Fibroblast of lung (primary cell): ENCODE data around the gene BMP6.

ENCODE experiments used
- CTCF ChIP-seq, 2 donors: IDR thresholded peaks in 1 of 2; conservative IDR thresholded peaks in 1 of 2; 1 replicate in 1 of 2; 2 replicates in 1 of 2; pipeline ENCODE4 v1.5.1; 2011 to 2012; ENCODE audit warnings: low read length in 2 of 2, control low read depth in 1 of 2, inconsistent platforms in 1 of 2, low read depth in 1 of 2, mild to moderate bottlenecking in 1 of 2
- EZH2 ChIP-seq: IDR thresholded peaks from 2 replicates; pipeline ENCODE4 v1.5.1; 2012; ENCODE audit warnings: low read length, control low read depth, mild to moderate bottlenecking; ENCODE audit errors: missing control alignments

- TF ChIP-seq CTCF (conservative IDR thresholded peaks at IDR 0.05 in 1 of 2, IDR thresholded peaks at IDR 0.05 in 1 of 2; ENCODE audit: low read depth in 1 of 2, low read length in 2 of 2) (no peak), EZH2 (no peak)
Observed at GRCh38 chr6:7701212-7701834, 24.6 kb upstream of the BMP6 start.
